G401.6 (cell line): Measurements from ENCODE around the gene OR10C1.
"Not testable (repeated sequence)": the region's sequence is repeated elsewhere in the genome, so short reads cannot be mapped to it uniquely, and the experiment has no call there.

Source experiments
- FAIRE-seq: peaks from 2 replicates; lab custom pipeline; 2012; peaks lifted over from hg19 to GRCh38; lab: Jason Lieb, UNC

The OR10C1 gene

DNA sequence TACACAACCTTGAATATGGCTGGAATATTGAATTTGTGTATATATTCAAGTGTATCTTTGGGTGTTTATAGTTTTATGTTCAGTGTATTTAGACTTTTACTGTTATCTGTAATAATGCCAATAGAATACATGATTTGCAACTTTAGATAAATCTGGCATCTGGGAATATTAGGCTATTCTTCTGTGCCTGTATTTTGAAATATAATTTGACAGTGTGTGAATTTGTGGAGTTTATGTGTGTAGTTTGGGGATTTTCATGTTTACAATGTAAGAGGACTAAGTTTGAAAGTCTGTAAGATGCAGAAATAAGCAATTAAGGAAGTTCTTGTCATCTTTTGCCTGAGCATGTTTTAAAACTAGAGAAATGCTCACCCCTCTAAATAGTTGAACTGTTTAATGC lies at the start of gene OR10C1:
Gene OR10C1 (plus strand): TSS at position 301 of the 400 bp plus-strand sequence. CDS start 710 bp downstream, outside the sequence.
- FAIRE-seq: no peak

GRCh38 chr6:29395331-29395730 lies 43.8 kb upstream of the OR10C1 start, which contains the start of gene OR12D2:
TSS of gene OR12D2 (plus strand) at chr6:29395631. CDS start at chr6:29396700, 1,069 bp downstream.
- FAIRE-seq: no peak

GRCh38 chr6:29399525-29399924 lies 39.6 kb upstream of the OR10C1 start:
- no peak for FAIRE-seq

- no peak for FAIRE-seq
These were observed 35.3 kb upstream of the OR10C1 start for GRCh38 chr6:29403801-29404200.

DNA sequence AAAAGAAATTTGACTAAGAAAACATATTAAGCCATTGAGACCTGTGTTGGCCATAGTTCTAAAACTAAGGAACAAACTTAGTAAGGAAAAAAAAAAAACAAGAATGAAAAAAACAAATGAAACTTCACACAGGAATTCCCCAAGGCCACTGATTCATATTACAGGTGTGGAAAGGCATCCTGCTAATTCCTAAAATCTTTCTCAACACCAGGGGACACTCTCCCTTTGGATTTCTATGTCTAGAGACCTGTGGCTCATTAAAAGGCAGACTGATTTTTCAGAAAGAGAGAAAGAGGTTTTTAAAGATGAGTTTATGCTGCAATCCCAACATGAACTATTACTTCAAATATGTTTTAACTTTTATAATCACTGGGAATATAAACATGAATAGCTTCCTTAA lies 24.5 kb upstream of the OR10C1 start, which contains the start of gene OR12D1:
Gene OR12D1 (plus strand): TSS at position 341 of the 400 bp plus-strand sequence.
- no peak for FAIRE-seq

- FAIRE-seq: no peak
These were observed 19.6 kb upstream of the OR10C1 start for GRCh38 chr6:29419516-29419915.

DNA sequence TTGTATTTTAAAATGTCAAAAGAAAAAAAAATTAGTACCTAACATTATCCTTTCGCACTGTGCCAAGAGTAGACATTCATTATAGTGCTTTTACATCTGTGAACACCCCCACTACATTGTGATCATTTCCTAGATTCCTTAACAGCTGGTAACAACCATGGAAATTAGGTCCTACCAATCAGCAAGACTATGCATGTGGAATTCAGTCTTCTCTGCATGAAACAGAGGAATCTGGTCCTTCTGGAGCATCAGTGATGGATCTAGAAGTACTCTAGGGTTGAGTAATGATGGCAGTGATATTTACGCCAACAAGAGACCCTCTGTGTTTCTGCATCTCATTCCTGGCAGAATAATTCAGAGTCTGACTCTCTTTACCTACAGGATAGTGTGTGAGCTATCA lies 14.9 kb upstream of the OR10C1 start:
- no peak for FAIRE-seq

GRCh38 chr6:29424575-29424974 lies 14.5 kb upstream of the OR10C1 start:
- FAIRE-seq: no peak

- no peak for FAIRE-seq
These were observed 14.0 kb upstream of the OR10C1 start for GRCh38 chr6:29425075-29425474.

GRCh38 chr6:29426654-29427053 lies 12.5 kb upstream of the OR10C1 start:
- no peak for FAIRE-seq

- not testable (repeated sequence) for FAIRE-seq
These were observed 2.4 kb upstream of the OR10C1 start for GRCh38 chr6:29436730-29437129.

DNA sequence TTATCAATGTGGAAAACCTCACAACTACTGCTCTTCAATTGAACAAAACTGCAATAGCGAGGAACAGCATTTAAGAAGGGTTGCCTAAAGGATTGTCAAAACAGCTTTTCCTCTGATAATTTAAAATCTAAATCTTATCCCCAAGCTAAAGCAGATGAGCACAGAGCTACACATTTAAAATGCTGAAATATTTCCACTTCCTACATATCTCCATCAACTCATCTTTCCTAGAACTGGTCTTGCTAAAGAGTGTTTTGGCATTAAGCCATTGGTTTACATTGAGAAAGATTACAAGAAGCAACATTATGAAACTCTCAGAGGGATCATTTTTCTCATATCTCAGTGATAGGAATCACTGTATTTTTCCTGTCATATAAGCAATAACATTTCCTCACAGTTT lies 3.6 kb downstream of the OR10C1 start:
- no peak for FAIRE-seq

DNA sequence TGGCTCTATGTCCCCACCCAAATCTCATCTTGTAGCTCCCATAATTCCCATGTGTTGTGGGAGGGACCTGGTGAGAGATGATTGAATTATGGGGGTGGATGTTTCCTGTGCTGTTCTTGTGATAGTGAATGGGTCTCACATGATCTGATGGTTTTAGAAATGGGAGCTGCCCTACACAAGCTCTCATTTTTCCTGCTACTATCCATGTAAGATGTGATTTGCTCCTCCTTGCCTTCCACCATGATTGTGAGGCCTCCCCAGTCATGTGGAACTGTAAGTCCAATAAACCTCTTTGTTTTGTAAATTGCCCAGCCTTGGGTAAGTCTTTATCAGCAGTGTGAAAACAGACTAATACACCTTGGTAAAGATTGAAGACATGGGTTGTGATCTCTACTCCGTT lies 4.9 kb downstream of the OR10C1 start:
- FAIRE-seq: not testable (repeated sequence)

DNA sequence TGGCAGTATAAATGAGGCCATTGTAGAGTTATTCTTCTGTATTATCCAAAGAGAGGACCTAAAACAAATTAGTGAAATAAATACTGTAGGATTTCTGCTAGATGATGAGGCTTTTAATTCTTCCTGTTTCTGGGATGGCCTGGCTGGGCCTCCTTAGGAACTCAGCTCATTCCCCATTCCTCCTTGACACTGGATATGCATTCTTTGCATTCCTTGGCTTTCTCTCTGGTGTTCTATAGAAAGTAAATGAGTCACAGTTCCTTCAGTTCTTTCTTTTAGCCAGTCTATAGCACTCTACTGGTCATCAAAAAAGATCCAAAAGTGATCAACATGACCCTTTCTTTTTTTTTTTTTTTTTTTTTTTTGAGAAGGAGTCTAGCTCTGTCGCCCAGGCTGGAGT lies 8.6 kb downstream of the OR10C1 start:
- no peak for FAIRE-seq

DNA sequence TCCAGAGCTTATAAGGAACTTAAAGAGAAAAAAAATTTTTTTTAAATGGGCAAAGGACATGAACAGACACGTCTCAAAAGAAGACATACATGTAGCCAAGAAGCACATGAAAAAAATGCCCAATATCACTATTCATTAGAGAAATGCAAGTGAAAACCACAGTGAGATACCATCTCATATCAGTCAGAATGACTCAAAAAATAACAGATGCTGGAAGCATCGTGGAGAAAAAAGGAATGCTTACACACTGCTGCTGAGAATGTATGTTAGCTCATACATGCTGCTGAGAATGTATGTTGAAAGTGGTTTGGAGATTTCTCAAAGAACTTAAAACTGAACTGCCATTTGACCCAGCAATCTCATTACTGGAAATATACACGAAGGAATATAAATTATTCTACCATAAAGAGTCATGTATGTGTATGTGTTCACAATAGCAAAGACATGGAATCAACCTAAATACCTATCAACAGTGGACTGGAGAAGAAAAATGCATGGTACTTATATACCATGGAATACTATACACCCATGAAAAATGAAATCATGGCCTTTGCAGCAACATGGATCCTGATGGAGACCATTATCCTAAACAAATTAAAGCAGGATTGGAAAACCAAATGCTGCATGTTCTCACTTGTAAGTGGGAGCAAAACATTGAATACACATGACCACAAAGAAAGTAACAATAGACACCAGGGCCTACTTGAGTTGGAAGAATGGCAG lies 12.5 kb downstream of the OR10C1 start:
- no peak for FAIRE-seq

DNA sequence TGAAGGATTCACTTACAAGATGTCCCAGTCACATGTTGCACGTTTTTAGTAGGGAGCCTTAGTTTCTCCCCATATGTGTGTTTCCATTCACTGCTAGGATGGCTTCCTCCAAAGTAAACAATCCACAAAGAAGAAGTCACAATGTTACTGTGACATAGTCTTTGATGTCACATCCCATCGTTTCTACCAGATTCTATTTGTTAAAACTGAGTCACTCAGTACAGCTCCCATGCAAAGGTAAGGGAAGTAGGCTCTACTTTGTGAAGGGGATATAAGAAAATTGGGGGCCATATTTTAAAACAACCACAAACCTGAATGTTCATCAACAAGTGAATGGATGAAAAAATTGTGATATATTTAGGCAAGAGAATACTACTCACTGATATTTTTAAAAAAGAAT lies 17.9 kb downstream of the OR10C1 start, which contains the start of the genes OR11A1 and OR2H1:
Gene OR11A1 (minus strand): TSS at position 101 of the 400 bp plus-strand sequence. CDS start 29,430 bp downstream, outside the sequence.
Gene OR2H1 (plus strand): TSS at position 185 of the 400 bp plus-strand sequence. CDS start 4,615 bp downstream, outside the sequence.
- FAIRE-seq: no peak

DNA sequence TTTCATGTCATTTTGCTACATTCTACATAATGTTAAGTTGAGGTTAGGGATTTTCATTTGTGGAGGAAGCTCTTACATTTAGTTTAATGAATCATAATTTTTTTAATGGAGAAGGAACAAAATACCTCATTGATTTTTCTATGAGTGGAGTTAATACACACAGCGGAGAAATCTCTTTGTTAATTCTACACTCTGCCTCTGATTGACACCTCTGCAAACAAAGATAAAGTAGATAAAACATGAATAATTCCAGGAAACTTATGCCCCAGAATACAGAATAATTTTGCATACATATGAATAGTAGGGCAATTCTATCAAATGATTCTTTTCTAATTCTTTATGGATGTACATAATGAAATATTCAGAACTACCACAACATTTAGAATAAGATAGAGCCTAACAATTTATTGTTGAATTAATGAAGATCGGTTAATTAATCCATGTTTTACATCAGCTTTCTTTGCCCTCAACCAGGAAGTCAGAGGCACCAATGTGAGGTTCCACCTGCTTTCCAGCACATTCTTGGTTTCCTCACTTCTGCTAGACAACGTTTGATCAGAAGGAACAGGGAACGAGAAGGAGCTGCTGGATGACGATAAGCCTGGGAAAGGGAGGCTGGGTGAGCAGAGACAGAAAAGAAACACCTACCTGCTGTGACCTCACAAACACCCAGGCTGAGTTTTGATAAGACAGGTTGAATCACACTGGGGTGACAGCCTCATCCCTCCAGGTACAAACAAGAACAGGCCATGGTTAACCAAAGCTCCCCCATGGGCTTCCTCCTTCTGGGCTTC lies 22.1 kb downstream of the OR10C1 start:
- no peak for FAIRE-seq

GRCh38 chr6:29462022-29462421 lies 22.9 kb downstream of the OR10C1 start:
- no peak for FAIRE-seq

- no peak for FAIRE-seq
These were observed 26.2 kb downstream of the OR10C1 start for GRCh38 chr6:29465279-29465678.

DNA sequence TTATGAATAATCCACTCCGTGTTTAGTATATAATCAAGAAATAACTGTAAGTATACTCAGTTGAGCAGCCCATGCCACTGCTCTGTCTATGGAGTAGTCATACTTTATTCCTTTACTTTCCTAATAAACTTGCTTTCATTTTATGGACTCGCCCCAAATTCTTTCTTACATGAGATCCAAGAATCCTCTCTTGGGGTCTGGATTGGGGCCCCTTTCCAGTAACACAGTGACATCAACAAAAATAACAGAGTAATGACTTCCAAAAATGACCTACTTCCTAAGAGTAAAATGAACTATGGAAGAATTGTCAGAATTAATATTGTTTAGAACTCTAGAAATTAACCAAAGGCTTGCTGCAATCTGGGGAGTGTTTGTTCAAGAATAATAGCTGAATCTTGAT lies 26.7 kb downstream of the OR10C1 start:
- FAIRE-seq: no peak

DNA sequence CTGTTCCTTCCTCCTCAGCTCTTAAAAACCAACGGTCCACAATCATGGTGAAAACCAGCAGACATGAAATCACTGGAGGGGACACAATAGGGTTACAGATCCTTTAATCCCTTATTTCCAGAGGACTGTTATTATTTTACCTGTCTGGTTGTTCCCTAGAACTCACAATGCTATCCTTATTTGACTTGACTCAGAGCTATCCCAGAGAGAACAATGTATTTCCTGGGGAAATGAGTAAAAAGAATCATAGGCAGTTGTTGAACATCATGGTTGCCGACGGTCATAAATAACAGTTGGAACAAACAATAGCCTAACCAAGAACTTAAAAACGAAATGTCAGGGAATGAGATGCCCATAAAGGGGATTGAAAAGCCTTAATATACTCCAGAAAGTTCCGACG lies 27.1 kb downstream of the OR10C1 start:
- FAIRE-seq: no peak

- FAIRE-seq: no peak
These were observed 35.9 kb downstream of the OR10C1 start for GRCh38 chr6:29474996-29475395.

- no peak for FAIRE-seq
These were observed 38.9 kb downstream of the OR10C1 start for GRCh38 chr6:29477923-29478450.
